ENCODE results near the gene SRL. TPM values are rescaled to one million over a fixed set of nuclear protein-coding genes. Genes with fewer than 3 reads are reported as not detected.

SRL gene
- polyA plus RNA-seq, 1 donor from 2014 or later, result not detected

DNA sequence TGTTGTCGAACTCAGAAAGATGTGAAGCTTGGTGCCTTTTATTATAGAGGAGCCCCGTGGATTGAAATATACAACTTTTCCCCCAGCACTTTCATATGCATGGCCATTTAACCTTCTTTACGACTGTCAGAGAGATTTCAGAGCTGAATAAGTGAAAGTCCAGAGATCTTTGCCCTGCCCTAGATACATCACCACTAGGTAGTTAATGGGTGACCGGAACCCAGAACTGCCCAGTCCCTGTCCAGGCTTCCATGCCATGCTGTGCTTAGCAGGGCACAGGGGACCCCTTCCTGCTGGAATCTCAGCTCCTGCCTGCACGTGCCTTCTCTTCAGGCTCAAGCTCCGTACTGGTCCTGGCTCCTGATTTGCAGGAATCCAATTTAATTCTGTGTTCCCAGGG lies 32.2 kb downstream of the SRL start:
- TF ChIP-seq EP300 (conservative IDR thresholded peaks at IDR 0.05; ENCODE audit: poor library complexity, severe bottlenecking), result no peak
- no peak for TF ChIP-seq POLR2AphosphoS5 (IDR thresholded peaks at IDR 0.05)
- TF ChIP-seq EZH2 (IDR thresholded peaks at IDR 0.05; ENCODE audit: borderline replicate concordance, insufficient read depth, low read length, poor library complexity, severe bottlenecking), result no peak
- TF ChIP-seq SMC3 (conservative IDR thresholded peaks at IDR 0.05; ENCODE audit: poor library complexity), result no peak
- no peak for TF ChIP-seq RAD21 (conservative IDR thresholded peaks at IDR 0.05)
- TF ChIP-seq, protein P1, sequence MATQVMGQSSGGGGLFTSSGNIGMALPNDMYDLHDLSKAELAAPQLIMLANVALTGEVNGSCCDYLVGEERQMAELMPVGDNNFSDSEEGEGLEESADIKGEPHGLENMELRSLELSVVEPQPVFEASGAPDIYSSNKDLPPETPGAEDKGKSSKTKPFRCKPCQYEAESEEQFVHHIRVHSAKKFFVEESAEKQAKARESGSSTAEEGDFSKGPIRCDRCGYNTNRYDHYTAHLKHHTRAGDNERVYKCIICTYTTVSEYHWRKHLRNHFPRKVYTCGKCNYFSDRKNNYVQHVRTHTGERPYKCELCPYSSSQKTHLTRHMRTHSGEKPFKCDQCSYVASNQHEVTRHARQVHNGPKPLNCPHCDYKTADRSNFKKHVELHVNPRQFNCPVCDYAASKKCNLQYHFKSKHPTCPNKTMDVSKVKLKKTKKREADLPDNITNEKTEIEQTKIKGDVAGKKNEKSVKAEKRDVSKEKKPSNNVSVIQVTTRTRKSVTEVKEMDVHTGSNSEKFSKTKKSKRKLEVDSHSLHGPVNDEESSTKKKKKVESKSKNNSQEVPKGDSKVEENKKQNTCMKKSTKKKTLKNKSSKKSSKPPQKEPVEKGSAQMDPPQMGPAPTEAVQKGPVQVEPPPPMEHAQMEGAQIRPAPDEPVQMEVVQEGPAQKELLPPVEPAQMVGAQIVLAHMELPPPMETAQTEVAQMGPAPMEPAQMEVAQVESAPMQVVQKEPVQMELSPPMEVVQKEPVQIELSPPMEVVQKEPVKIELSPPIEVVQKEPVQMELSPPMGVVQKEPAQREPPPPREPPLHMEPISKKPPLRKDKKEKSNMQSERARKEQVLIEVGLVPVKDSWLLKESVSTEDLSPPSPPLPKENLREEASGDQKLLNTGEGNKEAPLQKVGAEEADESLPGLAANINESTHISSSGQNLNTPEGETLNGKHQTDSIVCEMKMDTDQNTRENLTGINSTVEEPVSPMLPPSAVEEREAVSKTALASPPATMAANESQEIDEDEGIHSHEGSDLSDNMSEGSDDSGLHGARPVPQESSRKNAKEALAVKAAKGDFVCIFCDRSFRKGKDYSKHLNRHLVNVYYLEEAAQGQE (IDR thresholded peaks at IDR 0.05; ENCODE audit: borderline replicate concordance), result no peak
- TF ChIP-seq TAF1 (IDR thresholded peaks at IDR 0.05; ENCODE audit: low read depth), result no peak
- TF ChIP-seq, protein P2, sequence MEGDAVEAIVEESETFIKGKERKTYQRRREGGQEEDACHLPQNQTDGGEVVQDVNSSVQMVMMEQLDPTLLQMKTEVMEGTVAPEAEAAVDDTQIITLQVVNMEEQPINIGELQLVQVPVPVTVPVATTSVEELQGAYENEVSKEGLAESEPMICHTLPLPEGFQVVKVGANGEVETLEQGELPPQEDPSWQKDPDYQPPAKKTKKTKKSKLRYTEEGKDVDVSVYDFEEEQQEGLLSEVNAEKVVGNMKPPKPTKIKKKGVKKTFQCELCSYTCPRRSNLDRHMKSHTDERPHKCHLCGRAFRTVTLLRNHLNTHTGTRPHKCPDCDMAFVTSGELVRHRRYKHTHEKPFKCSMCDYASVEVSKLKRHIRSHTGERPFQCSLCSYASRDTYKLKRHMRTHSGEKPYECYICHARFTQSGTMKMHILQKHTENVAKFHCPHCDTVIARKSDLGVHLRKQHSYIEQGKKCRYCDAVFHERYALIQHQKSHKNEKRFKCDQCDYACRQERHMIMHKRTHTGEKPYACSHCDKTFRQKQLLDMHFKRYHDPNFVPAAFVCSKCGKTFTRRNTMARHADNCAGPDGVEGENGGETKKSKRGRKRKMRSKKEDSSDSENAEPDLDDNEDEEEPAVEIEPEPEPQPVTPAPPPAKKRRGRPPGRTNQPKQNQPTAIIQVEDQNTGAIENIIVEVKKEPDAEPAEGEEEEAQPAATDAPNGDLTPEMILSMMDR (IDR thresholded peaks at IDR 0.05; ENCODE audit: poor library complexity, severe bottlenecking), result no peak
- TF ChIP-seq MXI1 (conservative IDR thresholded peaks at IDR 0.05; ENCODE audit: poor library complexity, severe bottlenecking), result no peak

DNA sequence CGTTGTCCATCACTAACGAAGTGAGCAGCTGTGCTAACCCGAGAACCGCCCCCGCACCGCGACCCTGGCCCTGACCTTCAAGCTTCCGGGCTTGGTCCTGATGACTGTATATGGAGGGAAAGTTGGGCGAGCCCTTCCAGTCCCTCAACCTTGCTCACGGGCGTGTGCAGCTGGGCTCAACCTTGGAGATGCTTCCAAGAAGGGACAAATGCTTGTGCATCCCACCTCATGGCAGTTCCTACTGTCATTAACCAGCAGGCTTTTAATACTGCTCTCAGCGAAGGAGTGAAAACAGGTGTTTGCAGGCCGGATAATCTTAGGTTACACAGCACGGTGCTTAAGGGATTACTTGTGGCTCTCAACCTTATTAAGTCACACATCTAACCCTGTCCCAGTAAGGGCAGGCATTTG lies 33.5 kb downstream of the SRL start:
- TF ChIP-seq, protein P2 (IDR thresholded peaks at IDR 0.05; ENCODE audit: poor library complexity, severe bottlenecking), result no peak
- TF ChIP-seq EP300 (conservative IDR thresholded peaks at IDR 0.05; ENCODE audit: poor library complexity, severe bottlenecking) (no peak), MXI1 (conservative IDR thresholded peaks at IDR 0.05; ENCODE audit: poor library complexity, severe bottlenecking) (no peak), EZH2 (IDR thresholded peaks at IDR 0.05; ENCODE audit: borderline replicate concordance, insufficient read depth, low read length, poor library complexity, severe bottlenecking) (no peak), TAF1 (IDR thresholded peaks at IDR 0.05; ENCODE audit: low read depth) (no peak), SMC3 (conservative IDR thresholded peaks at IDR 0.05; ENCODE audit: poor library complexity) (no peak), RAD21 (conservative IDR thresholded peaks at IDR 0.05) (no peak), POLR2AphosphoS5 (IDR thresholded peaks at IDR 0.05) (no peak)
- TF ChIP-seq, protein P1 (IDR thresholded peaks at IDR 0.05; ENCODE audit: borderline replicate concordance), result no peak
- Histone ChIP-seq H3K9ac (ENCODE audit: low read length) (no peak overlapping the region), H3K4me2 (ENCODE audit: low read length) (no peak overlapping the region), H3K27me3 (ENCODE audit: insufficient read depth, low read depth, low read length) (no peaks in the 10 kb centered on the region), H3K4me3 (ENCODE audit: low read length) (no peak overlapping the region), H3K79me2 (replicated peaks; ENCODE audit: insufficient read depth, low read length) (no peaks in the 10 kb centered on the region), H3K36me3 (ENCODE audit: insufficient read depth, low read length) (no peaks in the 10 kb centered on the region), H3K27ac (ENCODE audit: low read length) (no peak overlapping the region), H2AFZ (ENCODE audit: low read depth, low read length) (no peak overlapping the region), H4K20me1 (ENCODE audit: insufficient read depth) (no peaks in the 10 kb centered on the region), H3F3A (ENCODE audit: insufficient read depth, low read length, poor library complexity, severe bottlenecking) (no peaks in the 10 kb centered on the region), H3K9me2 (ENCODE audit: insufficient read depth, low read length) (no peaks in the 10 kb centered on the region), H3K9me3 (ENCODE audit: low read length) (no peaks in the 10 kb centered on the region)

More for the DNA sequence above, 32.2 kb downstream of the SRL start:
- Histone ChIP-seq H4K20me1 (ENCODE audit: insufficient read depth) (no peaks in the 10 kb centered on the region), H3K9me3 (ENCODE audit: low read length) (no peaks in the 10 kb centered on the region), H3K27ac (ENCODE audit: low read length) (no peak overlapping the region), H3K9me2 (ENCODE audit: insufficient read depth, low read length) (no peaks in the 10 kb centered on the region), H2AFZ (ENCODE audit: low read depth, low read length) (no peak overlapping the region), H3F3A (ENCODE audit: insufficient read depth, low read length, poor library complexity, severe bottlenecking) (no peaks in the 10 kb centered on the region), H3K36me3 (ENCODE audit: insufficient read depth, low read length) (no peaks in the 10 kb centered on the region), H3K27me3 (ENCODE audit: insufficient read depth, low read depth, low read length) (no peaks in the 10 kb centered on the region), H3K9ac (ENCODE audit: low read length) (no peak overlapping the region), H3K79me2 (replicated peaks; ENCODE audit: insufficient read depth, low read length) (no peaks in the 10 kb centered on the region), H3K4me2 (ENCODE audit: low read length) (no peak overlapping the region), H3K4me3 (ENCODE audit: low read length) (no peak overlapping the region)
